GM18511 (cell line): ENCODE data around the gene TBX2.
"Not testable (repeated sequence)": the region's sequence is repeated elsewhere in the genome, so short reads cannot be mapped to it uniquely, and the experiment has no call there.

Experiments used
- ATAC-seq: cut with Tn5 transposase; IDR thresholded peaks from one replicate; pipeline ENCODE4 v1.9.1; 2021; ENCODE audit warnings: mild to moderate bottlenecking, moderate library complexity; ENCODE audit not compliant: unreplicated experiment

Gene TBX2

DNA sequence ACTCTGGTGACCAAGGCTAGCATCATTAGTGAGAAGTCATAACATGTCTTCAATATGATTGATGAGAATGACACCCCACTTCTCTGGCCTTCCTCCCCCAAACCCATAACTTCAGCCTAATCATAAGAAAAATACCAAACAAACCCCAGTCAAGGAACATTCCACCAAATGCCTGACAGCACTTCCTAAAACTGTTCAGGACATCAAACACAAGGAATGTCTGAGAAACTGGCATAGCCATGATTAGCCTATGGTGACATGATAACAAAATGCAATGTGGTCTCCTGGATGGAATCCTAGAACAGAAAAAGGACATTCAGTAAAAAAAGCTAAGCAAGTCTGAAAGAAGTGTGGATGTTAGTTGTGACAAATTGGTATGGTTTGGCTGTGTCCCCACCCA lies 27.9 kb downstream of the TBX2 start:
- no peak for ATAC-seq

DNA sequence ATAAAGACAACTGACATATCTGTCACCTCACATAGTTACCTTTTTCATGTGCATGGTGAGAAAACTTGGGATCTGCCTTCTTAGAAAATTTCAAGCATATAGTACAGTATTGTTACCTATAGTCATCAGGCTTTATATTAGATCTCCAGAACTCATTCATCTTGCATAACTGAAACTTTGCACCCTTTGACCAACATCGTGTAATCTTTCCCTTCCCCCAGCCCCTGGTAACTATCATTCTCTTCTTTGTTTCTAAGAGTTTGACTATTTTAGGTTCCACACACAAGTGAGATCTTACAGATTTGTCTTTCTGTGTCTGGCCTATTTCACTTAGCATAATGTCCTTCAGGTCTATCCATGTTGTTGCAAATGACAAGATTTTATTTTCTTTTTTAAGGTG lies 29.6 kb downstream of the TBX2 start:
- ATAC-seq = no peak

DNA sequence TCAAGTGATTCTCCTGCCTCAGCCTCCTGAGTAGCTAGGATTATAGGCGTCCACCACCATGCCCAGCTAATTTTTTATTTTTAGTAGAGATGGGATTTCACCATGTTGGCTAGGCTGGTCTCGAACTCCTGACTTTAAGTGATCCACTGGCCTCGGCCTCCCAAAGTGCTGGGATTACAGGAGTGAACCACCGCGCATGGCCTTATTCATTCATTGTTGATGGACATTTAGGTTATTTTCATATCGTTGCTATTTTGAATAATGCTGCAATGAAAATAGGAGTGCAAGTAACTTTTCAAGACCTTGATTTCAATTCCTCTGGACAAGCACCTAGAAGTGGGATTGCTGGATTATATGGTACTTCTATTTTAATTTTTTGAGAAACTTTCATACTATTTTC lies 30.2 kb downstream of the TBX2 start:
- not testable (repeated sequence) for ATAC-seq

DNA sequence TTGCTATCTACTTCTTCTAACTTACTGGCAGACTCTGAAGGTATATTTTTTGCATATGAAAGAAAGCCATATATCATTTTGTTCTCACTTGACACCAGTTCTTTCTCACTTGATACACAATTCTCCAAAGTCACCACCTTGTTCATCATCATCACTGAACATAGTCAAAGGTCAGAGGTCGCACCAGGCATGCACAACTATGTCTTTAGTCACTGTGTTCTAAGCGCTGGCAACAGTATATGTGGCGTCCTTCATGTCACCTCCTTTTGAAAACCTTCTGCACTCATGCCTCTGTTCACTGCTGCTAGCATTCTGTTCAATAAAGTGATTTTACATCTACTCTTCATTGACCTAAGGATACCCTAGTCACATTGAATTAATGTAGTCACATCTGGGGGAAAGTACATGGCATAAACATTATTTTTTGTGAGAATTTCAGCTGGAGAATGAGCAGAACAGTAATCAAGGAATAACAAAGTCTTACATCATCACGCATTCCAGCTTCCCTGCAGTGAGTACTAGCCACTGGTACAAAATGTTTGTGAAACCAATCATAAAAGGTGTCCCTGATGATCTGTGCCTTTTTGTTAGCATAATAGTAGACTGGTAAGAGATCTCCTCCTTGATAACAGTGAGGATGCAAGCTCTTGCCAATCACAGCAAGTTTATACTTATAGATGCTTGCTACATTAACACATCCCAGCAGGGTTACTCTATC lies 32.1 kb downstream of the TBX2 start:
- no peak for ATAC-seq

DNA sequence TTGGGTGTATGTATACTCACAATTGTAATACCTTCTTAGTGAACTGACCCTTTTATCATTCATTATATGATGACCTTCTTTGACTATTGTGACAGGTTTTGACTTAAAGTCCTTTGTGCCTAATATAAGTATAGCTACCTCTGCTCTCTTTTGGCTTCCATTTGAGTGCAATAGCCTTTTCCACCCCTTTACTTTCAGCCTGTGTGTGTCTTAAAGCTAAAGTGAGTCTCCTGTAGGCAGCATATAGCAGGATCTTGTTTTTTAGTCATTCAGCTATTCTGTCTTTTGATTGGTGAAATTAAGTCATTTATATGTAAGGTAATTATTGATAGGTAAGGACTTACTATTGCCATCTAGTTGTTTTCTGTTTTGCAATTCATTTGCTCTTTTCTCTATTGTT lies 36.6 kb downstream of the TBX2 start:
- no peak for ATAC-seq

DNA sequence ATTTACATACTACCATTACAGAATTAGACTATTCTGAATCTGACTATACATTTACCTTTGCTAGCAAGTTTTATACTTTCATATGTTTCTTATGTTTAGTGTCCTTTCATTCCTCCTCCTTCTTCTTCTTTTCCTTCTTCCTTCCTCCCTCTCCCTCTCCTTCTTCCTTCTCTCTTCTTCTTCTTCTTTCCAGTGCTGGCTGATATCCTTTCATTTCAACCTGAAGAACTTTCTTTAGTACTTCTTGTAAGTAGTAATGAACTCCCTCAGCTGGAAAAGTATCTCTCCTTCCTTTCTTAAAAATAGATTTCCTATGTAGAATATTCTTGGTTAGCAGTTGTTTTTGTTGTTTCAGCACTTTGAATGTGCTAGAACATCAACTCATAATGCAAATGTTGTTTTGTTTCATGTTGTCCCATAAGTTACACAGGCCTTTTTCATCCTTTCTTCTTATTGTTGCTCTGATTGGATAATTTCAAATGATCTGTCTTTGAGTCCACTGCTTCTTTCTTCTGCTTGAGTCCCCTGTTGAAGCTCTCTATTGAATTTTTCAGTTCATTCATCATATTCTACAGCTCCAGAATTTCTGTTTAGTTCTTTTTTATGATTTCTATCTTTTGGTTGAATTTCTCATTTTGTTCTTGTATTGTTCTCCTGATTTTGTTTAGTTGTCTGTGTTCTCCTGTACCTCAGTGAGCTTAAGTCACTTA lies 37.5 kb downstream of the TBX2 start:
- ATAC-seq = no peak

DNA sequence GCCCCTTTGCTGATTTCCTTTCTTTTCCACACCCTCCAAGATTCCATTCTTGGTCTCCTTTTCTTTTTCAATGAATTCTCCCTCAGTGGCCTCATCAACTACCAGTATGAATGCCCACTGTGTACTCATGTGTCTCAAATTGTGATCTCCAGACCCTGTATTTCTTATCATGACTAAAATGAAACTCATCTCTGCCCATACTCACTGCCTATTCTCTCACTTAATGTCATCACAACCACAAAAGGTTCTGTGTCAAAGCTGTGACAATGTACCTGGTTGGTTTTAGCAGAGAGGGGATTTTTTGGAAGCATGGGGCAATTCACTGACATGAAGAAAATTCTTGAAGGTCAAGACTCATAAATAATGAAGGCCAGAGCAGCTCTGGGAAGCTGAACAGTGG lies 41.1 kb downstream of the TBX2 start:
- no peak for ATAC-seq

DNA sequence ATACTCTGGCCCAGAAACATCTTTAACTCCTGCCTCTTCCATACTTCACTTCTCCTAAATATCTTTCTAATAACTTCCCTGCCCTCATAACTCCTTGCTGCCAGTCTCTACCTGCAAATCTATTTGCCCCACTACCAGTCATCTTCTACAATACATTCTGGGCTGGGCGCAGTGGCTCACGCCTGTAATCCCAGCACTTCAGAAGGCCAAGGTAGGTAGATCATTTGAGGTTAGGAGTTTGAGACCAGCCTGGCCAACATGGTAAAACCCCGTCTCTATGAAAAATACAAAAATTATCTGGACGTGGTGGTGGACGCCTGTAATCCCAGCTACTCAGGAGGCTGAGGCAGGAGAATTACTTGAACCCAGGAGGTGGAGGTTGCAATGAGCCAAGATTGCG lies 41.9 kb downstream of the TBX2 start:
- not testable (repeated sequence) for ATAC-seq

DNA sequence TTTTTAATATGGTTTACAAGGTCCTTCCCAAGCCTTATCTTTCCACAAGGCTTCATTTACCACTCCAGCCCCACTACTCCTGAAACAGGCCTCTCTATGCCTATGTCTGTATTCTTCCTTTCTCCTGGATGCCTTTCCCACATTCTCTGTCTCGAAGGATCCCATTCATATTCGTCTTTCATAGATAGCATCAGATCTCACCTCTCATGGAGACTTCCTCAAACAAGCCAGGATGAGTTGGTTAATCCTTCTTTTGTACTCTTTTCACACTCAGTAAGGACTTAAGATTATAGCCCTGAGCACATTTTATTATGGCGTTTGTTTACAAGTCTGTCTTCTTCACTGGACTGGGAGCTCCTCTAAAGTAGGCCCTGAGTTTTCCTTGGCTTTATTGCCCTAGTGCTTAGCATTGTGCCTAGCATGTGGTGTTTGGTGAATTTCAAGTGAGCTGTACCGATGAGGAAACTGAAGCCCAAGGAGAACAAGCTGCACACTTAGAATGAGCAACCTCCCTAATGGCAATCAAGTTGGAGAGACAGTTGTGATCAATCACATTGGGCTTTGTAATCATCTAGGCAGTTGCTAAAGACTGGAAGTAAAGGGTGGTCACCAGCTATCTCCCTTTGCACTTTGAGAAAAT lies 42.6 kb downstream of the TBX2 start:
- no peak for ATAC-seq

DNA sequence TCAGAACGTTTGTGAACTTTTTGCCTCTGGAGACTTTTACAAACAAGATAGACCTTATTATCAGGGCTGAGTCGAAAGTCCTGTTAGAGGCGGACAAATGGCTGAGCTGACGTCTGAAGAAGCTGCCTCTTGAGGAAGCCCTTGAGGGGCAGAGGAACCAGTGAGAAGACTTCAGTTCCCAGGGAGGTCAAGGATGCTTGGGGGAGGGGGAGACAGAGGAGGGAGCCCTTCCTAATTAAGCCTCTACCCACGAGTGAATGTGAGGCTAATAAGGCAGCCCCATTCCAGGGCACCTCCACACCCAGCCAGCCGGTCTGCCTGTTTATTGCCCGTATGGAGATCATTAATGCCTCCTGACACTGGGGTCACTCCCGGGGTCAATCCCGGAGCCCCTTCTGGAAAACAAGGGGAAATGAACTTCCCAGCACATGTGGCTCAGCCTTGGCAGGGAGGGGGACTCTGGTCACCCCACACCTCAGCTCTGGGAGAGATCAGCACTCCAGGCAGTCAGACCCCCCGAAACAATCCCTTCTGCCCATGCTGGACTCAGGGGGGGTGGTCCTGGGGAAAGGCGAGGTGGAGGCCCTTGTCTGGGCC lies 43.3 kb downstream of the TBX2 start:
- no peak for ATAC-seq

DNA sequence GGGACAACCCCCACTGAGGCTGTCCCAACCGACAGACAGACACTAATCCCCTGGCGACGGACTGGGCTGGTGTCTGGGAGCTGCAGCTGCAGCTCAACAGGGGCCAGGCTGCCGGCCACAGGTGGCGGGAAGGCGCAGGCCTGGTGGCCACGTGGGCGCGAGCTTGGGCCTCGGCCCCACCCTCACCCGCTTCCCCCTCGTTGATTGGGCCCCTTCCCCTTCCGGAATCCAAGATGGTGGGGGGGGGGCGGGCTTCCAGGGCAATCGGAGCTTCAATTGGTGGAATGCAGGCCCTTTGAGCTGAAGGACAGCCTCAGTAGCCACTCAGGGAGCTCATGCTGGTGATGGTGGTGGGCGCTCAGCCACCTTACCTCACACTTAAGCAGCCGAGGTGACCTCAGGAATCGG lies 43.8 kb downstream of the TBX2 start:
- ATAC-seq = no peak

DNA sequence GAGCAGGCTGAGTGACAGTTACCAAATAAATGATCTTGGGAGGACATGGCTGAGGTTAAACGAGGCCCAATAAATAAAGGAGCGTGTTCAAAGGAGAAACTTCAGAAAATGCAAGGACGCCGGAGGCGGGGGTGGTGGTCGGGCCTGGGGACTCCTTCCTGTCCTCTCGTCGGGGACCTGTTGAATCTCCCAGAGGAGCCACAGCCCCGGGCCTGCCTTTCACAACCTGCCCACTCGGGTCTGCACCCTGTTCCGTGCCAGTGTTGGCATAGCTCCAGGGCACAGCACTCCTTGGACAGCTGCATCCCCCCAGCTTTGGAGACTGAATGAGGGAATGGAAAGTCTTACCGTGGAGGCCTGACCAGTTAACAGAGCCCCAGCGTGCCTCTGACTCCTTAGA lies 44.4 kb downstream of the TBX2 start:
- no peak for ATAC-seq

DNA sequence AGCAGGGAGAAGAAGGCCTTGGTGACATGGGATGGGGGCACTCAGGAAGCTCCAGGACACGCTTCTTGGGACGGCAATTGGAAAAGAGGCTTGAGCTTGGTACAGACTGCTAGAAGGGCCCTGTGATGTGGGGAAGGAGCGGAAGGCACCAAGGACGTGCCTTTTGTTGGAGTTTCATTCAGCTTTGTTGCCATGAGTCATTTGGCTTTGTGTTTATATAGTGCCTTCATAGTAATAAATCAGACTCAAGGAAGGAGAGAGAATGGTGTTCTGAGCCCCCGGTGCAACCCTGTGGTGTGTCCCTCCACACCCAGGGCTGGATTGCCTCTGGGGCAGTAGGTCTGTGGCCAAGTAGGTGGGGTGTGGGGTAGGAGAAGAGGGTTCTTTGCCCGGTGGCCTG lies 45.2 kb downstream of the TBX2 start:
- no peak for ATAC-seq

DNA sequence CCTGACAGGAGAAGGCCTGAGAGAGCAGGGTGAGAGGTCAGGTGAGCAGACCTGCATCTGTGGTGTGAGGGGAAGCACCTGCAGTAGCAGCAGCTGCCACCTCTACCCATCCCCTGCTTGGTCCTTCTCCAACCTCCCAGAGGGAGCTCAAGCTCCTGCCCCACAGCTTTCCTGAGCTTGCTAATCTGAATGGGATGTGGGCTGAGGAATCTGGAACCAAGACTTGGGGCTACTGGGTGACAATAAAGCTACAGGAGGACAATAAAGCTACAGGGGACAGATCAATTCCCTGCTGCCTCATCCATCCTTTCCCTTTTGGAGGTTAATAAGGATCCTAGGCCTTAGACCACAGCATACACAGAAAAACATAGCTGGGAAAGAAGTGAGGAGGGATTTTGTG lies 47.7 kb downstream of the TBX2 start:
- no peak for ATAC-seq

DNA sequence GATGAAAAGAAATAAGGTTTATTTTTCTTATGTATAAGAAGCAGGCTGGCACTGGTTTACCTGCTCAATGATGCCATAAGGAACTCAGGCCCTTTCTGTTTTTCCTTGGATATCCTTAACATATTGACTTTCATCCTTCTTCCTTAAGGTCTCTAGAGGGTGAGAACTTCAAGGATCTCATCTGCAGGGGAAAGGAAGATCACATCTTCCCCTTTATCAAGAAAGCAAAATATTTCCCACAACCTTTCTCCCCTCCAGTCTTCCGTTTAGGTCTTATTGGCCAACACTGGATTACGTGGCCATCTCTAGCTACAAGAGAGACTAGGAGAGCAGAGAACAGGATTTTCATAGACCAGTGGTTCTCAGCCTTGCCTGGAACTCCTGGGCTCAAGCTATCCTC lies 48.4 kb downstream of the TBX2 start:
- no peak for ATAC-seq

DNA sequence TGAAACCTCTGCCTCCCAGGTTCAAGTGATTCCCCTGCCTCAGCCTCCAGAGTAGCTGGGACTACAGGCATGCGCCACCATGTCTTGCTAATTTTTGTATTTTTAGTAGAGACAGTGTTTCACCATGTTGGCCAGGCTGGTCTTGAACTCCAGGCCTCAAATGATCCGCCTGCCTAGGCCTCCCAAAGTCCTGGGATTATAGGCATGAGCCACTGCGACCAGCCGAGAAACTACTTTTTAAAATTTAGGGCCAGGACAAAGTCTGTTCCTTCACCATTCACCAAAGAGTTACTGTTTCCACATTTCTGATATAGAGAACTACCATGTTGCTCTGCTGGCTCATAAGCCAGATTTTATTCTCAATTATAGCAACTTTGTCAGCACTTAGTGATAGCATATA lies 49.5 kb downstream of the TBX2 start:
- ATAC-seq = not testable (repeated sequence)

DNA sequence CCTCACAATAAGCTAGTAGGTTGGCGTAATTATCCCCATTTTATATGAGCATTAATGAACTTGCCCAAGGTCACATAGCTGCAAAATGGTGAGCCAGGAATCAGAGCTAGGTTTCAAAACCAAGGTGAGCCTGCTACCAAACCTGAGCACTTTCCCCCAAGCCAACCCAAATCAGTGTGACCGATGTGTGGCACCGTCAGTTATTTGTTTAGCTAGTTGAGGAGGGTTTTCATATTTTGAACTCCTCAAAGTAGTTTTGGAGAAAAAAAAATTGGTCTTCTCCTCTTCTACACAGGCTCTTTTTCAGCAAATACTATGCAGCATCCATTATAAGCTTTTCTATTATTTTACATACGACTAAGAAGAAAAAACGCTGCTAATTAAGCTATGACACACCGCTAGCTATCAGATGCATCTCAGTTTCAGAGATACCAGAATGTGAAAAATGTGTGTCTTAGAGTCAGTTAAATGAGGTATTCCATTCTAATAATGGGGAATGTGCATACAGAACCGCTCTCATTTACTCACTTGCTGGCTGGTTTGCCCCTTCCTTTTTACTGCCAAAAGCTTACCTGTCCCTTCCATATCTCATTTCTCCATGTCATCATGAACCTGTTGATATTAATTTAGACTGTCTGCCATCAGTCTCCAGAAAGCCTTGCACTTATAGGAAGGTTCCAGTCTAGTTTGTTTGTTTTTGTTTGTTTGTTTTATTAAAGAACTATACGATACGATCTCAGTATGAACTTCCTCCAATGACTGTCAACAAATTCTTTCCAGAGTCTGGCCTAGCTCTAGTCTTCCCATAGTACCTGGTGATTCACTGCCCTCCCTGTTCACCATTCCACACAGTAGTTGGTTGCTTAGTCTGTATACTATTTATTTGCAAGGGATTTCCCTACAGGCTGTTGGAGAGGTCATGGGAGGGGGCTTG lies 50.3 kb downstream of the TBX2 start:
- no peak for ATAC-seq

DNA sequence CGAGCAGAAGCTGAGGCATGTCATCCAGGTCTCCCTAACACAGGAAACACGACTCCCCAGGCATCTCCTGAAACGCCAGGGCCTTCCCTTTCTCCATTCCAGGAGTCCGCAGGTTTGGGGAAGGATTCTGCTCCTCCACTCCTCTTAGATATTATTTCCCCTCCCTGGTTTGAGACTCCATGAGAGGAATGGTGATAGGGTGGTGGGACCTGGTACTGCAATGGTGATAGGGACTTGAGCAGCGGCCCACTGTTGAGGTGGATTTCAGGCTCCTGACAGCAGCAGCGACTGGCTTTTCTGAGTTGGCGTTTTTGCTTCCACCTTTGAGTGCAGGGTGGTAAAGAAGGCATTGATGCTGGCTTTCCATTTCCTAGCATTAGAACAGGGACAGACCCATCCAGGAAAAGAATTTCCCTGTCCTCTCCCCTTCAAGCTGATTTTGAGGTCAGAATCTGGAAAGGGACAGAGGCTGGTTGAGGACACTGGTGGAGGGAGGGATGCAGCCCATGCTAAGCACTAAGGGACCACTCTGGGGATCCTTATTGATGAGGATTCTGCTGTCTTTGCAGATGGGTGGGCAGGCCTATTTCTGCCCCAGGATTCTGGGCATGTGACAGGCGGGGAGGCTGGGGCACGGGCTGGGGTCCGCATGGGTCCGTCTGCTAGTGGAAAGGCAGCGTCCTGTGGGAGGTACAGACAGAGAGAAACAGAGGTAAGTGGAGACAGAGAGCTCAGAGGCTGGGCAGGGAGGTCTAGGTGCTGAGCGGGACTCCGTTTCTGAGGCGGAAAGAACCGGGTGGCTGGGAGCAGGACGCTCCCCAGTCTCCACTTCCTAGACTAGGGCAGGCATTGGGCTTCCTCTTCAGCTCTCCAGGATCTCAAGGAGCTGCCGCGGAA lies 51.2 kb downstream of the TBX2 start:
- no peak for ATAC-seq

DNA sequence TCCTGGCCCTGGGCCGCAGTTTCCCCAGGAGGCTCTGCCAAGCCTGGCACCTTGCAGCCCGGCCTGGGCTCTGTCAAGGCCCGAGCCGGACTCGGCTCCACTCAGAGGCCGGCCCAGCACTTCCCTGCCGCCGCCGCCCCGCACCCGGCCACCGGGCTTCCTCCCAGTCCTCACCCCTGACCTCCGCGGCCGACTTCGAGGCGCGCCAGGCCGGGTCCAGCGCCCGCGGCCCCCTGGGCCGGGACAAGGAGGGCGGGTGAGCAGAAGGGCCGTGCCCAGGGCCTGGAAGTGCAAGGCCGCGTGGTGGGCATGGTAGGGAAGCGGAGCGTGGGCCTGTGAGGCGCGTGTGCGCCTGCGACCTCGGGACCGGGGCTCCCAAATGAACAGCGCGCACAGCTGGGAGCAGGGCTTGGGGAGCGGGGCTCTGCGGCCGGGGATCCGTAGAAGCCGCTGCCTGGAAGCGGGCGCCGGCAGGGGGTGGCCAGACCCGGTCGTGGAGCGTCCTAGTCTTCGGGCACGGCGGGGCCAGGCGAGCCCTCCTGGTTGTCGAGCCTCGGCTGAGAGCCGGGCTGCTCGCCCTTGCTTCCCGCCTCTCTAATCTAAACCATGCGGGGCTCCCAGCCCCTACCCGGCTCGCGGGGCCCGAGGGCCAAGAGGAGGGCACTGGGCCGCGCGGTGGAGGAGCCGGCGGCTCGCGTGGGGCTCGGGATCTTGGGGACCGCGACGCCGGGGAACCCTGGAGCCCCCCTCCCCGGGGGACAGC lies 52.1 kb downstream of the TBX2 start:
- no peak for ATAC-seq
